Ectodermal cell (in vitro differentiated cells): ENCODE measurements around the gene MRPL28. TPM values are rescaled to one million over a fixed set of nuclear protein-coding genes. Genes with fewer than 3 reads are reported as not detected.
A peak's percentile ranks its signal among the peaks of the same experiment; 100 is the strongest.
"Not testable (repeated sequence)": the region's sequence is repeated elsewhere in the genome, so short reads cannot be mapped to it uniquely, and the experiment has no call there.

ENCODE experiments used
- H3K27ac ChIP-seq: 2 replicates; pipeline ENCODE4 v1.7.0; 2013; ENCODE audit warnings: mild to moderate bottlenecking, low read depth, low read length; ENCODE audit not compliant: insufficient read depth, poor library complexity, severe bottlenecking
- H3K27me3 ChIP-seq: 2 replicates; pipeline ENCODE4 v1.7.0; 2013; ENCODE audit warnings: mild to moderate bottlenecking, low read length; ENCODE audit not compliant: insufficient read depth, control insufficient read depth, poor library complexity, severe bottlenecking
- H3K36me3 ChIP-seq: one replicate; pipeline ENCODE4 v1.7.0; 2013; ENCODE audit warnings: low read length; ENCODE audit not compliant: control insufficient read depth, insufficient read depth
- H3K4me1 ChIP-seq: one replicate; pipeline ENCODE4 v1.7.0; 2013; ENCODE audit warnings: low read length; ENCODE audit not compliant: control insufficient read depth, insufficient read depth
- H3K4me3 ChIP-seq: 2 replicates; pipeline ENCODE4 v1.7.0; 2013; ENCODE audit warnings: low read depth, low read length, control low read depth; ENCODE audit not compliant: insufficient read depth
- H3K9me3 ChIP-seq: 2 replicates; pipeline ENCODE4 v1.7.0; 2013; ENCODE audit warnings: mild to moderate bottlenecking, low read length, moderate library complexity; ENCODE audit not compliant: control insufficient read depth
- WGBS, 2 experiments: methylation state at CpG; one replicate each; pipeline ENCODE4 v1.1.7; 2013; ENCODE audit warnings: missing lambda C conversion rate in 2 of 2; 5-methylcytosine and 5-hydroxymethylcytosine counted together
- polyA plus RNA-seq, 4 experiments: library from polyadenylated mRNA; stranded (reverse); fragments of 50-300 nt; gene quantifications; one replicate each; pipeline ENCODE4 v1.2.3, GENCODE V29; 2013

The MRPL28 gene
- polyA plus RNA-seq (2013, experiment 1 of 4): 86.3 TPM
- polyA plus RNA-seq (2013, experiment 2 of 4): 87.0 TPM
- polyA plus RNA-seq (2013, experiment 3 of 4): 68.8 TPM
- 81.9 TPM for polyA plus RNA-seq (2013, experiment 4 of 4)

DNA sequence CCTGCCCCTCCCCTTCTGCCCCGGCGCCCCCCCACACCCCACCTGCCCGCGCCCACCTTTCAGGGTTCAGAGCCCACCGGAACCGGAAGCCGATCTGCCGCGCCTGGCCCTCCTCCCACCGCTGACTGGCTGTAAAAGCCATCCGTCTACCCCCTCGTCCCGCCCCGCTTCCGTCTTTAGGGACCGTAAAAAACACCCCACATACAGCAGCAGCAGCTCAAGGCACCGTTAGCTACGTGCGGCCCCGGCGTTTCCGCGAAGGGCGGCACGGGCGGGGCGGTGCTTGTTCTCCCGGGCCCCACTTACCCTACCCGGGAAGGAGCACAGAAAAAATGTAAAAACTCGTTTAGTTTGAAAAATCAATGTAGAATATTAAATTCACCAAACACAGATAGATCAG is at the start of gene MRPL28:
Gene MRPL28 (minus strand): TSS at position 96 of the 400 bp plus-strand sequence. CDS start 320 bp downstream, outside the sequence.
- no peaks in the 10 kb centered on the region for H3K9me3 ChIP-seq
- 0% methylated on average over 29 of the region's 30 CpGs for WGBS, 2 experiments
- H3K36me3 ChIP-seq: peaks cover 21% of the 10 kb centered on the region
- H3K4me3 ChIP-seq: peak within 1 kb of the TSS; percentile 32
- no peaks in the 10 kb centered on the region for H3K27me3 ChIP-seq
- H3K4me1 ChIP-seq: peaks cover 10% of the 10 kb centered on the region
- H3K27ac ChIP-seq: no peak within 1 kb of the TSS

DNA sequence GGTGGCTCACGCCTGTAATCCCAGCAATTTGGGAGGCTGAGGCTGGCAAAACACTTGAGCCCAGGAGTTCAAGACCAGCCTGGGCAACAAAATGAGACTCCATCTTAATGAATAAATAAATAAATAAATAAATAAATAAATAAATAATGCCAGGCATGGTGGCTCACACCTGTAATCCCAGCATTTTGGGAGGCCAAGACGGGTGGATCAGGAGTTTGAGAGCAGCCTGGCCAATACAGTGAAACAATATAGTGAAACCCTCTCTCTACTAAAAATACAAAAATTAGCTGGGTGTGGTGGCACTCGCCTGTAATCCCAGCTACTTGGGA is 44.8 kb upstream of the MRPL28 start:
- not testable (repeated sequence) for H3K27ac ChIP-seq, H3K9me3 ChIP-seq, H3K4me3 ChIP-seq, H3K27me3 ChIP-seq, H3K4me1 ChIP-seq, H3K36me3 ChIP-seq
- WGBS, 2 experiments: 97 to 99% methylated on average over 3 of the region's 3 CpGs

DNA sequence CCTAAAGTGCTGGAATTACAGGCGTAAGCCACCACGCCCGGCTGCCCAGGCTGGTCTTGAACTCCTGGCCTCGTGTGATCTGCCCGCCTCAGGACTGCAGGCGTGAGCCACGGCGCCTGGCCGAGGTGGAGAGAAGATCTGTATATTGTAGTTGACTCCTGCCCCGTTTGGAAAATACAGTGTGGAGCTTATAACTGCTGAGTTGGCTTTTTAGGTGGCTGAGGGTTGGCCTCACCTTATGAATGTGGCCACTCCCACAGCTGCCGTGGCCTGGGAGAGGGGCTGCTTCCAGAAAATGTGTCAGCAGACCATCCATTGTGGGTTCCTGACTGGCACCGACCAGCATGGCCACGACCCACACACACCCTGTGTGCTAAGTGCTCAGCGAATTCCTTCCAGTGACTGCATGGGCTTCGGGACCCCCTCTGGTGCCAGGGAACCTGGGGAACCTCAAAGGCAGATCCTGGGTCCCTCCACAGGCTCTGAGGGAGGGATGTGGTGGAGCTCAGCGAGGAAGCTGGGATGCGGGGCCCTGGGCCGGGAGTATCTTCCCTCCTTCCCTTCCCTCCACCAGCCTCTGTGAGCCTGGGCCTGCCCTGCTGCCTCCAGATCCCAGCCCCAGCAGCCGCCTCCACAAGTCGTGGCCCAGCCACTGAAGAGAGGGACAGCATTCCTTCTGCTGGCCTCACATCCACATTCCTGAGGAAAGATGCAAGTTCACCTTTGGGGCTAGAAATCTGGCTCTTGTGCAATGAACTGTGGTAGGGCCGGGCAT is 44.2 kb upstream of the MRPL28 start:
- whole genome bisulfite sequencing, 2 experiments: 92 to 93% methylated on average over 21 of the region's 21 CpGs
- H3K4me1 ChIP-seq: no peaks in the 10 kb centered on the region
- no peaks in the 10 kb centered on the region for H3K36me3 ChIP-seq
- no peak overlapping the region for H3K27ac ChIP-seq
- H3K27me3 ChIP-seq: no peaks in the 10 kb centered on the region
- H3K4me3 ChIP-seq: no peak overlapping the region
- no peaks in the 10 kb centered on the region for H3K9me3 ChIP-seq

DNA sequence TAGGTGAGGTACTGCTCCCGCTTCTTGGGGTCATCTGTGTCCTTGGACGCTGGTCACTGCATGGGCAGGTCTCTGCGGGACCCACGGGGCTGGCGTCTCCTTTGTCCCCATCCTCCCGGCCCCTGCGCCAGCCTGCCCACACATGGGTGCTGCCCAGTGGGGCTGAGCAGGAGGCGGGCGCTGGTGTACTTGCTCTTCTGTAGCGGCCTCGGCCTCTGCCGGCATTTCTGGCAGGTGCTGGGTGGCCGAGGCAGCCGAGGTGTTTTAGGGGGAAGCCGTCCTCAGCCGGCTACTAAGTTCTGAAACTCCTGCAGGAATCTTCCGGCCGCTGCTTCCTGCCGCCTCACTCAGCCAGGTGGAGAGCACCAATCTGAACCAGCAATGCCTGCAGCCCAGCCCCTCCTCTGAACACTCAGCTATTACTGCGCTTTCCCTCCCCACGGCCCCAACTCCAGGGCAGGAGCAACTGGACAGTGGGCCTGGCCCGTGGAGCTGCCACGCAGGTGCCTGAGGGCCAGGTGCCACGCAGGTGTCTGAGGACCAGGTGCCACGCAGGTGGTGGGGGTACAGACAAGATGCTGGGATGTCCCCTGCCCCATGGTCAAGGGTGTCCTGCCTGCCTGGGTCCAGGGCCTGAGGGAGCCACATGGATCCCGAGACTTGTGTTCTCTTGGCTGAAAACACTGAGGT is 41.4 kb upstream of the MRPL28 start:
- no peaks in the 10 kb centered on the region for H3K27me3 ChIP-seq
- H3K4me3 ChIP-seq: no peak overlapping the region
- H3K9me3 ChIP-seq: no peaks in the 10 kb centered on the region
- WGBS, 2 experiments: 96 to 97% methylated on average over 26 of the region's 26 CpGs
- H3K4me1 ChIP-seq: no peaks in the 10 kb centered on the region
- H3K27ac ChIP-seq: no peak overlapping the region
- no peaks in the 10 kb centered on the region for H3K36me3 ChIP-seq

DNA sequence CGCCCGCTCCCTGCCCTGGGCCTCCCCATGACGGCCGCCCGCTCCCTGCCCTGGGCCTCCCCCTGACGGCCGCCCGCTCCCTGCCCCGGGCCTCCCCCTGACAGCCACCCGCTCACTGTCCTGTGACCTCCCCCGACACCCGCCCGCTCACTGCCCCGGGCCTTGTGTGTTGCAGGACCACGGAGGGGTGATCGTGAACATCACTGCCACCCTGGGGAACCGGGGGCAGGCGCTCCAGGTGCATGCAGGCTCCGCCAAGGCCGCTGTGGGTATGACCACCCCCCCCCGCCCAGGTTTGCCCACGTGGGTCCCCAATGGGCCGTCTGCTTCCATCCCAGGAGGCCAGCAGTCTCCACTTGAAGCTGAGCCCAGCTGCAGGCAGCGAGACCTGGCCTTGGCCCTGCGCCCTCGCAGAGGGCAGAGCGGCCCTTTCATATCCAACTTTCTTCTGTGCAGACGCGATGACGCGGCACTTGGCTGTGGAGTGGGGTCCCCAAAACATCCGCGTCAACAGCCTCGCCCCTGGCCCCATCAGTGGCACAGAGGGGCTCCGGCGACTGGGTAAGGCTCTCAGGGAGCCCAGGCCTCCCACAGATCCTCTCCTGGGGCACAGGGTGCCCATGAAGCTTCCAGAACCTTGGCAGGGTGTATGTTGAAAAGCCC is 40.3 kb upstream of the MRPL28 start:
- Histone ChIP-seq H3K27ac (no peak overlapping the region), H3K4me1 (no peaks in the 10 kb centered on the region), H3K27me3 (no peaks in the 10 kb centered on the region), H3K36me3 (no peaks in the 10 kb centered on the region), H3K4me3 (no peak overlapping the region), H3K9me3 (no peaks in the 10 kb centered on the region)
- 95% methylated on average over 36 of the region's 36 CpGs for WGBS, 2 experiments

DNA sequence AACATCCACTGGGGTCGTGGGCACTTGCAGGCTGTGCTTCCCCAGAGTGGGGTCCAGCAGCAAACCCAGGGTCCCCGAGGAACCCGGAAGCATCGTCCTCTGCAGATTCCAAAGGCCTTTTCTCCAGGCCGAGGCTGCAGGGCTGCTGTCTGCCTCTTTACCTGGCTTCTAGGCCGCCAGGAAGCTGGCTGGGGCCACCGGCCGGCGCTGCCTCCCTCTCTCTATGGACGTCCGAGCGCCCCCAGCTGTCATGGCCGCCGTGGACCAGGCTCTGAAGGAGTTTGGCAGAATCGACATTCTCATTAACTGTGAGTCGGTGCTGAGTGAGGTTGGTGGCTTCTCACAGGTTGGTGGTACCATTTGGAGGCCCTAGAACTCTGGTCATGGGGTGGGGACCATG is 36.9 kb upstream of the MRPL28 start:
- Histone ChIP-seq H3K36me3 (no peaks in the 10 kb centered on the region), H3K27me3 (no peaks in the 10 kb centered on the region)
- 89 to 92% methylated on average over 16 of the region's 16 CpGs for WGBS, 2 experiments

DNA sequence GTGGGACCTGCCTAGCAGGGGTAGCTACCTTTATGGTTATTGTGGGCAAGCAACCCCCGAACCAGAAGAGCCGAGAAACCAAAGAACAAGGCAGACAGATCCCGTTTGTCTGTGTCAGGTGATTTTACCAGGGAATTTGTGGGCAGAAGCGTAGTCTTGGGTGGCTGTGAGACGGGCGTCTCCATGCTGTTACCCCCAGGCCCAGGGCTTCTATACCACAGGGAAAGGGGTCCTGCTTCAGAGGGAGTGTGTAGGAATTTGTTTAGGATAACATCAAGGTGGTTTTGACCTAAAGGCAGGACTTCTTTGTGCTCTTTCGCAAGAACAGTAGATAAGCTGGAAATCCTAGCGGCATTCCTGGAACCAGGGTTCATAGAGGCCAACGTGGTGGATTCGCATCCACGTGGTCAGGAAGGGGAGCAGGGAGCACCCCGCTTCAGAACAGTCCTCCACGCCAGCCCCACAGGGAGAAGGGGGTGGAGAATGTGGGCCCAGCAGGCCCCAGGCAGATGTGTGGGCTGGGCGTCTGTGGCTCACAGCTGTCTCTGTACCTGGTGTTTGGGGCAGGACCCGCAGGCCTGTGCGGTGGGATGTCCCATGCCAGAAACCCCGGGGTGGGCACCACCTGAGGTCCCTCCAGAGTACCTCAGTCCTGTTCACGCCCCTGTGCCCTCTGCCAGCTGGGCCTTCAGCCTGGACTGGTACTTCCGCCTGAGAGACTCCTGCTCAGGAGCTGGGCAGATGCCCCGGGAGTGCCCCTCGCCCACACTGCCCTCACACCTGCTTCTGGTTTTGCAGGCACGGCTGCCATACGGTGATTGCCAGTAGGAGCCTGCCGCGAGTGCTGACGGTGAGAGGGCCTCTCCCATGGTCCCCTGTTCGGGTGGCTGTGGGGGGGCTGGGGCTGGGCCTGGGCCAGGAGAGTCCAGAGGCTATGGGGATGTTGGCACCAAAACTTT is 35.5 kb upstream of the MRPL28 start:
- H3K4me1 ChIP-seq: no peaks in the 10 kb centered on the region
- H3K27me3 ChIP-seq: no peaks in the 10 kb centered on the region
- WGBS, 2 experiments: 94 to 95% methylated on average over 27 of the region's 27 CpGs
- no peaks in the 10 kb centered on the region for H3K9me3 ChIP-seq
- no peak overlapping the region for H3K4me3 ChIP-seq
- no peak overlapping the region for H3K27ac ChIP-seq
- no peaks in the 10 kb centered on the region for H3K36me3 ChIP-seq

More for the DNA sequence above, 36.9 kb upstream of the MRPL28 start:
- no peak overlapping the region for H3K4me3 ChIP-seq
- no peaks in the 10 kb centered on the region for H3K4me1 ChIP-seq
- no peak overlapping the region for H3K27ac ChIP-seq
- H3K9me3 ChIP-seq: no peaks in the 10 kb centered on the region

DNA sequence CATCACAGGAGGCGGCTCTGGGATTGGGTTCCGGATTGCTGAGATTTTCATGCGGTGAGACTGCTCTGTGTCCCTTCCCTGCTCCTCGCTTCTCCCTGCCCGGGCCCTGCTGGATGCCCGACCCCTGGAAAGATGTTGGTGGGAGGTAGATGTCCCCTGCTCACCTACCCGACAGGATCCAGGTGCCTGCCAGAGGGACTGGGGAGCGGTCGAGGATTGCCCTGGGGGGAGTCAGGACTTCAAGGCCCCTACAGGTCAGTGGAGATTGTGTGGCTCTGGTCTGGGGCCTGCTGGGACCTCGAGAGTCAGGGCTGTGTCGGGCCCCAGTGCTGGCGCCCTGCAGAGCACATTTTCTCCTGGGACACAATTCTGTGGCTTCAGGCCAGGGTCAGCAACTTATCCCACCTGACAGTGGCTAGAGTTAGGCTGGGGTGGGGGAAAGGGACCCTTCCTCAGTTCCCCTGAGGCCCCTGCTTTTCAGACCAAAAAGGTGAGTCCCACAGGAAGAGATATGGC is 34.7 kb upstream of the MRPL28 start:
- no peaks in the 10 kb centered on the region for H3K27me3 ChIP-seq
- H3K4me1 ChIP-seq: no peaks in the 10 kb centered on the region
- H3K9me3 ChIP-seq: no peaks in the 10 kb centered on the region
- H3K36me3 ChIP-seq: no peaks in the 10 kb centered on the region
- H3K4me3 ChIP-seq: no peak overlapping the region
- WGBS, 2 experiments: 93 to 96% methylated on average over 12 of the region's 12 CpGs
- H3K27ac ChIP-seq: no peak overlapping the region

DNA sequence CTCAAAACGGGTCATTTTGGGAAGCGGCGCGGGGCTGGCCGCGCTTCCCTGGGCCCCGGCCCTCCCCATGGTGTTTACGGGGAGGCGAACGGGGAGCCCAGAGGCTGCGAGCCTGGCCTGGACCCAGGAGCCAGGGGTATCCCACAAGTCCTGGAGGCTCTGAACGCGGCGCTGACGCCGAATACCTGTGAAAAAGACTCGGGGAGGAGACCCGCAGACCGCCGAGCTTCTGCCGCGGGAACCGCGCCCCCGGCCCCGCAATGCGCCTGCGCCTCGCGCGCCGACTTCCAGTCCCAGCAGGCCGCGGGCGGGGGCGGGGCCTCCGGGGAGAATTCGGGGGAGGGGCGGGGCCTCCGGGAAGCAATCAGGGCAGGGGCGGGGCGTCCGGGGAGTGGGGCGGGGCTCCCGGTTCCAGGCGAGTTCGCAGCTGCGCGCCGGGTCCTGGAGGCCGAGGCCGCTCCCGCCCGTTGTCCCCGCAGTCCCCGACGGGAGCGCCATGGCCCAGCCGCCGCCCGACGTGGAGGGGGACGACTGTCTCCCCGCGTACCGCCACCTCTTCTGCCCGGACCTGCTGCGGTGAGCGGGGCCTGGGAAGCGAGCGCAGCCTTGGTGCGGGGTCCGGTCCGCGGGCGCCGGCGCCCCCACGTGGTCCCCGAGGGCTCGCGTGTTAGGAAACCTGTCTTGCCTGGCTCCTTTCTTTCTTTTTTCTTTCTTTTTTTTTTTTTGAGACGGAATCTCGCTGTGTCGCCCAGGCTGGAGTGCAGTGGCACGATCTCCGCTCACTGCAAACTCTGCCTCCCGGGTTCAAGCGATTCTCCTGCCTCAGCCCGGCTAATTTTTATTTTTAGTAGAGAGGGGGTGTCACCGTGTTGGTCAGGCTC is 31.4 kb upstream of the MRPL28 start, which contains the start of gene DECR2:
Gene DECR2 (plus strand): TSS at position 418 of the 881 bp plus-strand sequence. CDS start 79 bp downstream, at position 497.
- WGBS, 2 experiments: 2% methylated on average over 91 of the region's 91 CpGs
- Histone ChIP-seq H3K9me3 (no peaks in the 10 kb centered on the region), H3K36me3 (peaks cover 5% of the 10 kb centered on the region), H3K27me3 (no peaks in the 10 kb centered on the region), H3K4me1 (peaks cover under 1% of the 10 kb centered on the region), H3K4me3 (peak within 1 kb of the TSS; percentile 63), H3K27ac (peak within 1 kb of the TSS; percentile 80)
